ENCODE data around the gene HNMT.
"Not testable (repeated sequence)": the region's sequence is repeated elsewhere in the genome, so short reads cannot be mapped to it uniquely, and the experiment has no call there.

GRCh38 chr2:137996158-137996557, 31.9 kb downstream of the HNMT start:
- TF ChIP-seq CTCF, POLR2A (IDR thresholded peaks at IDR 0.05): not testable (repeated sequence)

Measured in thyroid gland (tissue), 4 donors.